Upper lobe of left lung (tissue), 4 donors: ENCODE results near the gene BTBD7.

Experiments
- EP300 ChIP-seq, 4 donors: sonication (generic); formaldehyde crosslinking; IDR thresholded peaks; one replicate each; pipeline ENCODE4 v1.5.1; 2017; ENCODE audit warnings: antibody characterized with exemption in 4 of 4, control low read depth in 2 of 4
- POLR2A ChIP-seq, 4 donors: fragments of 450-650 bp; IDR thresholded peaks; one replicate each; pipeline ENCODE4 v1.5.1; 2016 to 2017; ENCODE audit warnings: antibody characterized with exemption in 4 of 4, mild to moderate bottlenecking in 2 of 4
- POLR2AphosphoS5 ChIP-seq, 2 donors: sonication (generic); formaldehyde crosslinking; IDR thresholded peaks; one replicate each; pipeline ENCODE4 v1.5.1; 2017; ENCODE audit warnings: antibody characterized with exemption in 2 of 2
- TF ChIP-seq, protein P1 (sequence below), 6 experiments: fragments of 450-650 bp in 4 of 6; fragments of 200-600 bp in 2 of 6; sonication (generic) in 2 of 6; IDR thresholded peaks; one replicate each; pipeline ENCODE4 v1.5.1; 2016 to 2019; ENCODE audit warnings: antibody characterized with exemption in 6 of 6

- TF ChIP-seq, protein P1, sequence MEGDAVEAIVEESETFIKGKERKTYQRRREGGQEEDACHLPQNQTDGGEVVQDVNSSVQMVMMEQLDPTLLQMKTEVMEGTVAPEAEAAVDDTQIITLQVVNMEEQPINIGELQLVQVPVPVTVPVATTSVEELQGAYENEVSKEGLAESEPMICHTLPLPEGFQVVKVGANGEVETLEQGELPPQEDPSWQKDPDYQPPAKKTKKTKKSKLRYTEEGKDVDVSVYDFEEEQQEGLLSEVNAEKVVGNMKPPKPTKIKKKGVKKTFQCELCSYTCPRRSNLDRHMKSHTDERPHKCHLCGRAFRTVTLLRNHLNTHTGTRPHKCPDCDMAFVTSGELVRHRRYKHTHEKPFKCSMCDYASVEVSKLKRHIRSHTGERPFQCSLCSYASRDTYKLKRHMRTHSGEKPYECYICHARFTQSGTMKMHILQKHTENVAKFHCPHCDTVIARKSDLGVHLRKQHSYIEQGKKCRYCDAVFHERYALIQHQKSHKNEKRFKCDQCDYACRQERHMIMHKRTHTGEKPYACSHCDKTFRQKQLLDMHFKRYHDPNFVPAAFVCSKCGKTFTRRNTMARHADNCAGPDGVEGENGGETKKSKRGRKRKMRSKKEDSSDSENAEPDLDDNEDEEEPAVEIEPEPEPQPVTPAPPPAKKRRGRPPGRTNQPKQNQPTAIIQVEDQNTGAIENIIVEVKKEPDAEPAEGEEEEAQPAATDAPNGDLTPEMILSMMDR (IDR thresholded peaks at IDR 0.05), result no peak
- TF ChIP-seq POLR2A (IDR thresholded peaks at IDR 0.05) (no peak), EP300 (IDR thresholded peaks at IDR 0.05) (no peak), POLR2AphosphoS5 (IDR thresholded peaks at IDR 0.05) (no peak)
These were observed 98.0 kb downstream of the BTBD7 start for GRCh38 chr14:93234798-93235197.
